PFSK-1 (cell line): ENCODE results near the gene S100A16.

Experiments used
- FOXP2 ChIP-seq: optimal IDR thresholded peaks from 2 replicates; pipeline ENCODE3; 2011; ENCODE audit warnings: borderline replicate concordance, control low read depth, inconsistent platforms; ENCODE audit not compliant: insufficient read depth; ENCODE audit errors: extremely low read length, extremely low read depth
- POLR2AphosphoS5 ChIP-seq: IDR thresholded peaks from 2 replicates; pipeline ENCODE4 v1.6.1; 2012; ENCODE audit warnings: low read depth, mild to moderate bottlenecking, control low read depth, low read length, moderate library complexity
- SIN3A ChIP-seq: IDR thresholded peaks from 2 replicates; pipeline ENCODE4 v1.6.1; 2012; ENCODE audit warnings: mild to moderate bottlenecking, low read length, moderate library complexity, borderline replicate concordance; ENCODE audit not compliant: insufficient read depth
- TAF1 ChIP-seq: IDR thresholded peaks from 2 replicates; pipeline ENCODE4 v1.6.1; 2012; ENCODE audit warnings: low read length, control low read depth, borderline replicate concordance; ENCODE audit not compliant: insufficient read depth

DNA sequence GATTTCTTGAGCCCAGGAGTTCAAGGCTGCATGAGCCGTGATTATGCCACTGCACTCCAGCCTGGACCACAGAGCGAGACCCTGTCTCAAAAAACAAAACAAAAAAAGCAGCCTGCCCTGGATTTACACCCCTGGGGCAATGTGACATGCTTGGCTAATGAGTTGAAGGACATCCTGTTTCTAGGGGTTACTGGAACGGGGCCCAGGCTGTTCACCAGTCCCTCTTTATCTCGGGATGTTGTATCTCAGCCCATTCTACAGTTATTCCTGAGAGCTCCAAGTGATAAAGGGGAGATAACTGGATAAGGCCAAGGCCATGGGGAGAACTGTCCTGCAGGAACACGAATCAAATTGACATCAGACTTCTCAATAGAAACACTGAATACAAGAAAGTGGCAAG is 25.6 kb downstream of the S100A16 start:
- TF ChIP-seq POLR2AphosphoS5, result no peak
- no peak for TF ChIP-seq FOXP2
- no peak for TF ChIP-seq SIN3A
- no peak for TF ChIP-seq TAF1
